GM12801 (cell line): ENCODE data around the gene PDCL3.

Source experiments
- TF ChIP-seq, protein P1 (sequence below): IDR thresholded peaks from one replicate; pipeline ENCODE4 v1.5.1; 2011; ENCODE audit warnings: control low read depth; ENCODE audit not compliant: insufficient read length; ENCODE audit errors: extremely low read depth

PDCL3 gene

GRCh38 chr2:100541404-100541803 lies 21.4 kb upstream of the PDCL3 start:
- TF ChIP-seq, protein P1, sequence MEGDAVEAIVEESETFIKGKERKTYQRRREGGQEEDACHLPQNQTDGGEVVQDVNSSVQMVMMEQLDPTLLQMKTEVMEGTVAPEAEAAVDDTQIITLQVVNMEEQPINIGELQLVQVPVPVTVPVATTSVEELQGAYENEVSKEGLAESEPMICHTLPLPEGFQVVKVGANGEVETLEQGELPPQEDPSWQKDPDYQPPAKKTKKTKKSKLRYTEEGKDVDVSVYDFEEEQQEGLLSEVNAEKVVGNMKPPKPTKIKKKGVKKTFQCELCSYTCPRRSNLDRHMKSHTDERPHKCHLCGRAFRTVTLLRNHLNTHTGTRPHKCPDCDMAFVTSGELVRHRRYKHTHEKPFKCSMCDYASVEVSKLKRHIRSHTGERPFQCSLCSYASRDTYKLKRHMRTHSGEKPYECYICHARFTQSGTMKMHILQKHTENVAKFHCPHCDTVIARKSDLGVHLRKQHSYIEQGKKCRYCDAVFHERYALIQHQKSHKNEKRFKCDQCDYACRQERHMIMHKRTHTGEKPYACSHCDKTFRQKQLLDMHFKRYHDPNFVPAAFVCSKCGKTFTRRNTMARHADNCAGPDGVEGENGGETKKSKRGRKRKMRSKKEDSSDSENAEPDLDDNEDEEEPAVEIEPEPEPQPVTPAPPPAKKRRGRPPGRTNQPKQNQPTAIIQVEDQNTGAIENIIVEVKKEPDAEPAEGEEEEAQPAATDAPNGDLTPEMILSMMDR: no peak

DNA sequence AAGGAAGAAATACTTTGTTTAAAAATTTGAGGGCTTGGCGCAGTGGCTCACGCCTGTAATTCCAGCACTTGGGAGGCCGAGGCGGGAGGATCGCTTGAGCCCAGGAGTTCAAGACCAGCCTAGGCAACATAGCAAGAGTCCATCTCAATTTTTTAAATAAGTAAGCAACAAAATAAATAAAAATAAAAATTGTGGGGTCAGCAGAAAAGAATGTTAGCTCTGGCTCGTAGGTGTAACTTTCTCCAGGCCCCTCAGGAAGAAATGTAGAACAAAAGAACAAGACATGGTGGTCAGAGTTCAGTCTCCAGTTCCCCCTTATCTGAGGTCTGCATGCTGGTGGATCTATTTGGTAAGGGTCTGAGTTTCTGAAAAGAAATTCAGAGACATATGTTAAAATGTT lies 20.4 kb upstream of the PDCL3 start:
- TF ChIP-seq, protein P1: no peak

DNA sequence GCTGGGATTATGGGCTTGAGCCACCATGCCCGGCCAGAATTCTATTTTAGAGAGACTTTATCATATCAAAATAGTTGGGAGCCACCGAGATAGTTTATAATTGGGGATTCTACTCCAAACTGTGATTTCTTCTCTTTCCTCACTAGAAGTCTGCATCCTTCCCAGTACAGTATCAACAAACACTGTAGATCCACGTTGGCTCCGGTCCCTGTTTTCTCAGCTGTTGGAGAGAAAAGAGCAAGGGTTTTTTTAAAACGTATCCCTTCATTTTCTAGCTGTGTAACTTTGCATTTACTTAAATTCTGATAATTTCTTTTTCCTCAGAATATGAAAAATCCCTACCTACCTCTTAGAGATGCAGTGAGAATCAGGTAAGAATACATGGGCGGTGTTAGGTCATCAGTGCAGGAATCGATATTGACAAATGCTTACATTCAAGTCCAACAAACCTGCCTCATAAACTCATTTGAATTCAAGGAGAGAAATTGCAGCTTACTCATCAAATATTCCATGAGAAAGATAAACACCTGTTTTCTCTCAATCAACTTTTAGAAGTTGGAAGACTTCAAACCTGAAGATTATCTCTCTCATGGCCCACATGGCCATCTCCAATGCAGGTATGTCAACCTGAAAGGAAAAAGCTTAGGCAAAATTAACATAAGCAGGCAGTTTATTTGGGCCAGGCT lies 17.7 kb upstream of the PDCL3 start:
- TF ChIP-seq, protein P1: no peak

GRCh38 chr2:100546469-100546868 lies 16.3 kb upstream of the PDCL3 start:
- TF ChIP-seq, protein P1: no peak

- TF ChIP-seq, protein P1: no peak
These were observed 14.0 kb upstream of the PDCL3 start for GRCh38 chr2:100548771-100549170.

DNA sequence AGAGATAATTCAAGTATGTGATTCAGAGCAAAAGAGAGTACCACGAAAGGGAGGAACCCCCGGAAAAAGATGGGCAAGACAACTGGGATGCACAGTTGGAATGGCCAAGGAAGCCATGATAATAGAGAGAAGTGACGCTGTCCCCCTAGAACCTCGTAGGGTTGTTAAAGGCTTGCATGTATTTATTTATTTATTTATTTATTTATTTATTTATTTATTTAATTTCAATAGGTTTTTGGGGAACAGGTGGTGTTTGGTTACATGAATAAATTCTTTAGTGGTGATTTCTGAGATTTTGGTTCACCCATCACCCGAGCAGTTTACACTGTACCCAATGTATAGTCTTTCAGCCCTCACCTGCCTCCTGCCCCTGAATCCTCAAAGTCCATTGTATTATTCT lies 11.5 kb upstream of the PDCL3 start:
- TF ChIP-seq, protein P1: no peak

DNA sequence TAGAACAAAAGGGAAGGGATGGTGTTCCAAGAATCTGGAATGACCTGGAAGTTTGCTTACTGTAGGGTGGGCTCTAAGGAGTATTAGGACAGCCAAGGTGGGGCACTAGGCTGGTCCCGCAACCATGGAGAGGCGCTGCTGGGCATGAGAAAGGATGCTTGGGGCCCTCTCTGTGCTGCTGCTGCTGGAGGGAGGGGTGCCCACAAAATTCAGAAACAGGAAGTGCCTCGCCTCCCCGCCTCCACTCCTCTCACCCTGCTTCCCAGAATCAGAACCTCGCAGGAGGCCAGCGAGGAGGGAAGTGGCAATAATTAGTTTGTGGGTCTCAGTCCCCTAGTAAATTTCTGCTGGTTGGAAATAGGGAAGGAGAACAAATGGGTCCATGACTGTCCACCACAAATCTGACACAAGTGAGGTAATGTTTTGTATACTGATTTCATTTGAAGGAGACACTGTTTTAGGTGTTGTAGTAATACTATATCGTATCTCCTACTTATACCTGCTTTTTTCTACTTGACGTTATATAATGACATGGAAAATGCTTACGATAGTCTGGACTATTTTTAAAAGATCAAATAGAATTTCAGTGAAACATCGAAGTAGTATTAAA lies 7.9 kb upstream of the PDCL3 start:
- TF ChIP-seq, protein P1: no peak
